ENCODE measurements around the gene IPO9. TPM values are rescaled to one million over a fixed set of nuclear protein-coding genes. Genes with fewer than 3 reads are reported as not detected.

The IPO9 gene
- total and polyA plus RNA-seq, 2 experiments from 2014 or later: 47.6 to 87.4 TPM

- Histone ChIP-seq H3K4me2 (no peak overlapping the region), H3K9me2 (ENCODE audit: insufficient read depth) (no peaks in the 10 kb centered on the region), H3K27ac (ENCODE audit: low read depth) (no peak overlapping the region), H4K20me1 (replicated peaks; ENCODE audit: insufficient read depth) (peaks cover 3% of the 10 kb centered on the region; the same call in 1 of the 2 replicates), H3K4me1 (ENCODE audit: insufficient read depth) (no peaks in the 10 kb centered on the region), H3K27me3 (ENCODE audit: insufficient read depth) (no peaks in the 10 kb centered on the region), H2AFZ (no peak overlapping the region), H3K36me3 (ENCODE audit: insufficient read depth) (peaks cover 18% of the 10 kb centered on the region), H3F3A (replicated peaks; ENCODE audit: low read depth) (no peaks in the 10 kb centered on the region), H3K79me2 (replicated peaks; ENCODE audit: insufficient read depth) (no peaks in the 10 kb centered on the region; the same call in 1 of the 2 replicates), H3K4me3 (no peak overlapping the region)
- ATAC-seq (peak; percentile 75), DNase-seq (ENCODE audit: low spot score) (peak; percentile 36)
- Mint-ChIP-seq H3K4me3 (no peak overlapping the region), H3K36me3 (ENCODE audit: low read depth) (peaks cover 79% of the 10 kb centered on the region), H3K27ac (no peak overlapping the region), H3K27me3 (ENCODE audit: insufficient read depth, low read depth, poor library complexity) (peaks cover 3% of the 10 kb centered on the region), H3K9me3 (peaks cover 6% of the 10 kb centered on the region; the same call in 1 of the 3 replicates), H3K4me1 (no peaks in the 10 kb centered on the region)
- TF ChIP-seq ETS1 (IDR thresholded peaks at IDR 0.05) (no peak), CTCF (conservative IDR thresholded peaks at IDR 0.05; ENCODE audit: low read depth in 2 of 2) (peak; percentile 27 to 59; a peak in 3 of 4 replicates), JUNB (IDR thresholded peaks at IDR 0.05; ENCODE audit: unreplicated experiment) (no peak)
These were observed 45.4 kb upstream of the IPO9 start for GRCh38 chr1:201783572-201783971.

DNA sequence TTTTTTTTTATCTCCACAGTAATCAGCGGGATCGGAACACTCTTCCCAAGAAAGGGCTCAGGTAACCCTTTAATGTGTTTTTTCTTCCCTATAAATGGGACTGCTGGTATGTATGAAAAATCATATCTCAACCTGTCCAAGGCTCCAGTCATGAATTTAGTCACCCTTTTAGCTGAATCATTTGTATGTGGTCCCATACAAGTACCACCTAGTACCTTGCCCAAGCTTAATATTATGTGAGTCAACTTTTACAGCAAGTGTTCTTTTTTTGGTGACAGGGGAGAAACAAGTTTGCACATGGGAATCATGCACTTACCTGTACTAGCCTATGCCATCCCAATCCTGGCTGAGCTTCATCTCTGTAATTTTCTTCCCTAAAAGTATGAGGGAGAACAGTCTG is 43.7 kb upstream of the IPO9 start:
- no peaks in the 10 kb centered on the region for H3F3A ChIP-seq (replicated peaks; ENCODE audit: low read depth)
- H3K9me2 ChIP-seq (ENCODE audit: insufficient read depth): no peaks in the 10 kb centered on the region
- no peak overlapping the region for H3K27ac Mint-ChIP-seq
- H3K36me3 ChIP-seq (ENCODE audit: insufficient read depth): peaks cover 23% of the 10 kb centered on the region
- ATAC-seq: no peak
- H3K79me2 ChIP-seq (replicated peaks; ENCODE audit: insufficient read depth): no peaks in the 10 kb centered on the region
- peaks cover 3% of the 10 kb centered on the region for H3K27me3 Mint-ChIP-seq (ENCODE audit: insufficient read depth, low read depth, poor library complexity)
- H3K4me1 Mint-ChIP-seq: no peaks in the 10 kb centered on the region
- H3K4me3 Mint-ChIP-seq: no peak overlapping the region
- H3K4me2 ChIP-seq: no peak overlapping the region
- no peak overlapping the region for H3K4me3 ChIP-seq
- no peaks in the 10 kb centered on the region for H4K20me1 ChIP-seq (replicated peaks; ENCODE audit: insufficient read depth)
- peaks cover 6% of the 10 kb centered on the region; the same call in 1 of the 3 replicates for H3K9me3 Mint-ChIP-seq
- H2AFZ ChIP-seq: no peak overlapping the region
- H3K27me3 ChIP-seq (ENCODE audit: insufficient read depth): no peaks in the 10 kb centered on the region
- no peak overlapping the region for H3K27ac ChIP-seq (ENCODE audit: low read depth)
- DNase-seq (ENCODE audit: low spot score): no peak
- peaks cover 91% of the 10 kb centered on the region for H3K36me3 Mint-ChIP-seq (ENCODE audit: low read depth)
- H3K4me1 ChIP-seq (ENCODE audit: insufficient read depth): no peaks in the 10 kb centered on the region
- TF ChIP-seq NANOG (IDR thresholded peaks at IDR 0.05; ENCODE audit: borderline replicate concordance) (no peak), ETS1 (IDR thresholded peaks at IDR 0.05) (no peak), JUNB (IDR thresholded peaks at IDR 0.05; ENCODE audit: unreplicated experiment) (no peak), STAT1 (IDR thresholded peaks at IDR 0.05; ENCODE audit: unreplicated experiment) (no peak)
- TF ChIP-seq, protein P1, sequence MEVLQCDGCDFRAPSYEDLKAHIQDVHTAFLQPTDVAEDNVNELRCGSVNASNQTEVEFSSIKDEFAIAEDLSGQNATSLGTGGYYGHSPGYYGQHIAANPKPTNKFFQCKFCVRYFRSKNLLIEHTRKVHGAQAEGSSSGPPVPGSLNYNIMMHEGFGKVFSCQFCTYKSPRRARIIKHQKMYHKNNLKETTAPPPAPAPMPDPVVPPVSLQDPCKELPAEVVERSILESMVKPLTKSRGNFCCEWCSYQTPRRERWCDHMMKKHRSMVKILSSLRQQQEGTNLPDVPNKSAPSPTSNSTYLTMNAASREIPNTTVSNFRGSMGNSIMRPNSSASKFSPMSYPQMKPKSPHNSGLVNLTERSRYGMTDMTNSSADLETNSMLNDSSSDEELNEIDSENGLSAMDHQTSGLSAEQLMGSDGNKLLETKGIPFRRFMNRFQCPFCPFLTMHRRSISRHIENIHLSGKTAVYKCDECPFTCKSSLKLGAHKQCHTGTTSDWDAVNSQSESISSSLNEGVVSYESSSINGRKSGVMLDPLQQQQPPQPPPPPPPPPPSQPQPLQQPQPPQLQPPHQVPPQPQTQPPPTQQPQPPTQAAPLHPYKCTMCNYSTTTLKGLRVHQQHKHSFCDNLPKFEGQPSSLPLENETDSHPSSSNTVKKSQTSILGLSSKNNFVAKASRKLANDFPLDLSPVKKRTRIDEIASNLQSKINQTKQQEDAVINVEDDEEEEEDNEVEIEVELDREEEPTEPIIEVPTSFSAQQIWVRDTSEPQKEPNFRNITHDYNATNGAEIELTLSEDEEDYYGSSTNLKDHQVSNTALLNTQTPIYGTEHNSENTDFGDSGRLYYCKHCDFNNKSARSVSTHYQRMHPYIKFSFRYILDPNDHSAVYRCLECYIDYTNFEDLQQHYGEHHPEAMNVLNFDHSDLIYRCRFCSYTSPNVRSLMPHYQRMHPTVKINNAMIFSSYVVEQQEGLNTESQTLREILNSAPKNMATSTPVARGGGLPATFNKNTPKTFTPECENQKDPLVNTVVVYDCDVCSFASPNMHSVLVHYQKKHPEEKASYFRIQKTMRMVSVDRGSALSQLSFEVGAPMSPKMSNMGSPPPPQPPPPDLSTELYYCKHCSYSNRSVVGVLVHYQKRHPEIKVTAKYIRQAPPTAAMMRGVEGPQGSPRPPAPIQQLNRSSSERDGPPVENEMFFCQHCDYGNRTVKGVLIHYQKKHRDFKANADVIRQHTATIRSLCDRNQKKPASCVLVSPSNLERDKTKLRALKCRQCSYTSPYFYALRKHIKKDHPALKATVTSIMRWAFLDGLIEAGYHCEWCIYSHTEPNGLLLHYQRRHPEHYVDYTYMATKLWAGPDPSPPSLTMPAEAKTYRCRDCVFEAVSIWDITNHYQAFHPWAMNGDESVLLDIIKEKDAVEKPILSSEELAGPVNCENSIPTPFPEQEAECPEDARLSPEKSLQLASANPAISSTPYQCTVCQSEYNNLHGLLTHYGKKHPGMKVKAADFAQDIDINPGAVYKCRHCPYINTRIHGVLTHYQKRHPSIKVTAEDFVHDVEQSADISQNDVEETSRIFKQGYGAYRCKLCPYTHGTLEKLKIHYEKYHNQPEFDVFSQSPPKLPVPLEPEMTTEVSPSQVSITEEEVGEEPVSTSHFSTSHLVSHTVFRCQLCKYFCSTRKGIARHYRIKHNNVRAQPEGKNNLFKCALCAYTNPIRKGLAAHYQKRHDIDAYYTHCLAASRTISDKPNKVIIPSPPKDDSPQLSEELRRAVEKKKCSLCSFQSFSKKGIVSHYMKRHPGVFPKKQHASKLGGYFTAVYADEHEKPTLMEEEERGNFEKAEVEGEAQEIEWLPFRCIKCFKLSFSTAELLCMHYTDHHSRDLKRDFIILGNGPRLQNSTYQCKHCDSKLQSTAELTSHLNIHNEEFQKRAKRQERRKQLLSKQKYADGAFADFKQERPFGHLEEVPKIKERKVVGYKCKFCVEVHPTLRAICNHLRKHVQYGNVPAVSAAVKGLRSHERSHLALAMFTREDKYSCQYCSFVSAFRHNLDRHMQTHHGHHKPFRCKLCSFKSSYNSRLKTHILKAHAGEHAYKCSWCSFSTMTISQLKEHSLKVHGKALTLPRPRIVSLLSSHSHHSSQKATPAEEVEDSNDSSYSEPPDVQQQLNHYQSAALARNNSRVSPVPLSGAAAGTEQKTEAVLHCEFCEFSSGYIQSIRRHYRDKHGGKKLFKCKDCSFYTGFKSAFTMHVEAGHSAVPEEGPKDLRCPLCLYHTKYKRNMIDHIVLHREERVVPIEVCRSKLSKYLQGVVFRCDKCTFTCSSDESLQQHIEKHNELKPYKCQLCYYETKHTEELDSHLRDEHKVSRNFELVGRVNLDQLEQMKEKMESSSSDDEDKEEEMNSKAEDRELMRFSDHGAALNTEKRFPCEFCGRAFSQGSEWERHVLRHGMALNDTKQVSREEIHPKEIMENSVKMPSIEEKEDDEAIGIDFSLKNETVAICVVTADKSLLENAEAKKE (CRISPR knock-in tag; IDR thresholded peaks at IDR 0.05): no peak
- TF ChIP-seq, protein P2, sequence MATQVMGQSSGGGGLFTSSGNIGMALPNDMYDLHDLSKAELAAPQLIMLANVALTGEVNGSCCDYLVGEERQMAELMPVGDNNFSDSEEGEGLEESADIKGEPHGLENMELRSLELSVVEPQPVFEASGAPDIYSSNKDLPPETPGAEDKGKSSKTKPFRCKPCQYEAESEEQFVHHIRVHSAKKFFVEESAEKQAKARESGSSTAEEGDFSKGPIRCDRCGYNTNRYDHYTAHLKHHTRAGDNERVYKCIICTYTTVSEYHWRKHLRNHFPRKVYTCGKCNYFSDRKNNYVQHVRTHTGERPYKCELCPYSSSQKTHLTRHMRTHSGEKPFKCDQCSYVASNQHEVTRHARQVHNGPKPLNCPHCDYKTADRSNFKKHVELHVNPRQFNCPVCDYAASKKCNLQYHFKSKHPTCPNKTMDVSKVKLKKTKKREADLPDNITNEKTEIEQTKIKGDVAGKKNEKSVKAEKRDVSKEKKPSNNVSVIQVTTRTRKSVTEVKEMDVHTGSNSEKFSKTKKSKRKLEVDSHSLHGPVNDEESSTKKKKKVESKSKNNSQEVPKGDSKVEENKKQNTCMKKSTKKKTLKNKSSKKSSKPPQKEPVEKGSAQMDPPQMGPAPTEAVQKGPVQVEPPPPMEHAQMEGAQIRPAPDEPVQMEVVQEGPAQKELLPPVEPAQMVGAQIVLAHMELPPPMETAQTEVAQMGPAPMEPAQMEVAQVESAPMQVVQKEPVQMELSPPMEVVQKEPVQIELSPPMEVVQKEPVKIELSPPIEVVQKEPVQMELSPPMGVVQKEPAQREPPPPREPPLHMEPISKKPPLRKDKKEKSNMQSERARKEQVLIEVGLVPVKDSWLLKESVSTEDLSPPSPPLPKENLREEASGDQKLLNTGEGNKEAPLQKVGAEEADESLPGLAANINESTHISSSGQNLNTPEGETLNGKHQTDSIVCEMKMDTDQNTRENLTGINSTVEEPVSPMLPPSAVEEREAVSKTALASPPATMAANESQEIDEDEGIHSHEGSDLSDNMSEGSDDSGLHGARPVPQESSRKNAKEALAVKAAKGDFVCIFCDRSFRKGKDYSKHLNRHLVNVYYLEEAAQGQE (IDR thresholded peaks at IDR 0.05; ENCODE audit: unreplicated experiment): no peak

All from GM23338 (cell line).